UCSD-AML1 (cell line): ENCODE measurements around the gene TDRD1.
"Not testable (repeated sequence)": the region's sequence is repeated elsewhere in the genome, so short reads cannot be mapped to it uniquely, and the experiment has no call there.

Experiments used
- DNase-seq: peaks from one replicate; lab custom pipeline; 2025; ENCODE audit not compliant: unreplicated experiment; lab: John Stamatoyannopoulos, UW

Gene TDRD1, protein sequence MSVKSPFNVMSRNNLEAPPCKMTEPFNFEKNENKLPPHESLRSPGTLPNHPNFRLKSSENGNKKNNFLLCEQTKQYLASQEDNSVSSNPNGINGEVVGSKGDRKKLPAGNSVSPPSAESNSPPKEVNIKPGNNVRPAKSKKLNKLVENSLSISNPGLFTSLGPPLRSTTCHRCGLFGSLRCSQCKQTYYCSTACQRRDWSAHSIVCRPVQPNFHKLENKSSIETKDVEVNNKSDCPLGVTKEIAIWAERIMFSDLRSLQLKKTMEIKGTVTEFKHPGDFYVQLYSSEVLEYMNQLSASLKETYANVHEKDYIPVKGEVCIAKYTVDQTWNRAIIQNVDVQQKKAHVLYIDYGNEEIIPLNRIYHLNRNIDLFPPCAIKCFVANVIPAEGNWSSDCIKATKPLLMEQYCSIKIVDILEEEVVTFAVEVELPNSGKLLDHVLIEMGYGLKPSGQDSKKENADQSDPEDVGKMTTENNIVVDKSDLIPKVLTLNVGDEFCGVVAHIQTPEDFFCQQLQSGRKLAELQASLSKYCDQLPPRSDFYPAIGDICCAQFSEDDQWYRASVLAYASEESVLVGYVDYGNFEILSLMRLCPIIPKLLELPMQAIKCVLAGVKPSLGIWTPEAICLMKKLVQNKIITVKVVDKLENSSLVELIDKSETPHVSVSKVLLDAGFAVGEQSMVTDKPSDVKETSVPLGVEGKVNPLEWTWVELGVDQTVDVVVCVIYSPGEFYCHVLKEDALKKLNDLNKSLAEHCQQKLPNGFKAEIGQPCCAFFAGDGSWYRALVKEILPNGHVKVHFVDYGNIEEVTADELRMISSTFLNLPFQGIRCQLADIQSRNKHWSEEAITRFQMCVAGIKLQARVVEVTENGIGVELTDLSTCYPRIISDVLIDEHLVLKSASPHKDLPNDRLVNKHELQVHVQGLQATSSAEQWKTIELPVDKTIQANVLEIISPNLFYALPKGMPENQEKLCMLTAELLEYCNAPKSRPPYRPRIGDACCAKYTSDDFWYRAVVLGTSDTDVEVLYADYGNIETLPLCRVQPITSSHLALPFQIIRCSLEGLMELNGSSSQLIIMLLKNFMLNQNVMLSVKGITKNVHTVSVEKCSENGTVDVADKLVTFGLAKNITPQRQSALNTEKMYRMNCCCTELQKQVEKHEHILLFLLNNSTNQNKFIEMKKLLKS

DNA sequence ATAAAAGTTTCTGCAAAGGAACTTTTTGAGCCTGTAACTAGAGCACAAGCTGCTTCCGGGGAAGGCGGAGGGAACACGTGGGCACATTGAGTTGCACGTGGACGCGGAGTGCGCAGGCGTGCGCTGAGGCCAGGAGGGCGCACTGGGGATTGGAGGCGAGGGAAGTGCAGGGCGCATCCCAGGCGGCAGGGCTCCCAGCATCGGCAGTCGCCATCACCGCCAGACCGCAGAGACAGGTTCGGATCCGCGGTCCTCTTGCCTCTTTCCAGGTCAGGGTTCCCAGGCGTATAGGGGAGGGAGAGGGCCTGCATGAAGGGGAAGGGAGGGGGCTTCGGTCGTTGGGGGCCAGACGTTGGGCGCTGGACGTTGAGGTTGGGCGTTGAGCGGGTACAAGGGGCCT lies at the start of gene TDRD1:
Gene TDRD1 (plus strand): TSS at position 206 of the 400 bp plus-strand sequence. CDS start 8,479 bp downstream, outside the sequence.
- no peak for DNase-seq

DNA sequence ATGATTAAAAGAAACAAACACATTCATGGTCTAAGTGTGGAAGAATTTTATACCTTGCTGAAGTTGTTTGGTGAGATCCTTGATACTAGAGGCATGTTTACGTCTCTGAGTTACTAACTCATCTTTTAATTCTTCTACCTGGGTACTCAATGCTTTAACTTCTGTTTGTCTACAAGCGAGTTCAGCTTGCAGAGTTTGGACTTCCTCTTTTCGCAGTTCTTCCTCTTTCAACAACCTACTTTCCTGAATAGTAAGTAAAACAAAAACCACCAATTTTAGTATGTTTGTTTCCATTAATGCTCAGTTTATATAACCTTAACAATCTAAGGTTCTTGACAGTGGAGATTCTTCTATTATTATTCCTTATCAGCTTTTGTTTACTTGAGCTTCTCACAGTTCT lies 48.1 kb upstream of the TDRD1 start:
- DNase-seq = no peak

DNA sequence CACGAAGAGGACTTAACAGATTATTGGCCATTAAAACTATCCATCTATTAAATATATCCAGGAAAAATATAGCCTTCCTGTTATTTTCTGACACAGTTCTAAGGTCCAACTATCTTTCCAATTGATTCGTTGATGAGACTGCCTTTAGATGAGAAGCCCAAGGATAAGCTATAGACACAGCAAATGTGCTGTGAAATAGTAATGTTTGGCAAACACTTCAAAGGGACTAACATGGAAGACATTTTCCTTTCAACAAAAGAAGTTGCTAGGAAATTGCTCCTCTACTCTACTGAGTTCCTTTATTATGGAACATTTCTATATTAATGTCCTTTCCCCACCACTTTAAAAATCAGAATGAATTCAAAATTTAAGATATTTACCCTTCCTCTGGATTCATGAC lies 43.7 kb upstream of the TDRD1 start:
- DNase-seq = no peak

DNA sequence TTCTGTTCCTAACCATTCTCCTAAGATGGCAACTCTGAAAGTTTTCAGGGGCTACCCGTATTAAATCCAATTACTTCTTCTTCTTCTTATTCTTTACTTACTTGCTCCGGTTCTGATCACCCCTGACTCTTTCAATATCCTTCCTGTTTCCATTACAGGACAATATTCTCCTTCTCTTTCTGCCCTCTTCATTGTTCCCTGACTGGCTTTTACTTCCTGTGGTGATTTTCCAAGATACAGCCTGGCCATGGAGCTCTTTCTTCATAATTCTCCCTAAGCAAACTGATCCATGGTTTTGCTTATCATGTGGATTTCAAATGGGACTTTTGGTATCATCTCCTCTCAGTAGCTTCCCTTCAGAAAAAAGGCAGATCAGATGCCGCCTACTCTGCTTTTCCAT lies 40.6 kb upstream of the TDRD1 start:
- DNase-seq = no peak

DNA sequence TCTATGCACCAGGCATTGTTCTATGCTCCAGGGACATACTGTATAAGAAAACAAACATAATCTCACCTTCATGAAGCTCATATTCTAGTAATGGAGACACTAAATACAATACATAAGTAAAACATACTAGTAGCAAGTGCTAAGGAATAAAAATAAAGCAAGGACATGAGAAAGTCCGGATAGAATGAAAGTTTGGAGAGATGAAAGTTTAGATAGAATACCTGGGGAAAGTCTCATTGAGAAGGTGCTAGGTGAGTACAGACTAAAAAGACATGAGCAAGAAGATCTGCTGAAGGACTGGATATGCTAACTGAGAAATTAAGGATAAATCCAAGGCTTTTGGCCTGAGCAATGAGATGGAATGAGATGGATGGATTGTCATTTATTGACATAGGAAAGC lies 39.1 kb upstream of the TDRD1 start:
- no peak for DNase-seq

DNA sequence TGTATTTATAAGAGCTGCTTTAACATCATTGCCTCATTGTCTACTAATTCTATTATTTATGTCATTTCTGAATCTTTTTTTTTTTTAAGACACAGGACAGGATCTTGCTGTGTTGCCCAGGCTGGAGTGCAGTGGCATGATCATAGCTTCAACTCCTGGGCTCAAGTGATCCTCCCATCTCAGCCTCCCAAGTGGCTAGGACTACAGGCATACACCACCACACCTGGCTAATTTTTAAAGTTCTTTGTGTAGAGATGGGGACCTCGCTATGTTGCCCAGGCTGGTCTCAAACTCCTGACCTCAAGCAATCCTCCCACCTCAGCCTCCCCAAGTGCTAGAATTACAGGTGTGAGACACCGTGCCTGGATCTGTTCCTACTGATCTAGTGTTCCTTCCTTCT lies 38.3 kb upstream of the TDRD1 start:
- not testable (repeated sequence) for DNase-seq

DNA sequence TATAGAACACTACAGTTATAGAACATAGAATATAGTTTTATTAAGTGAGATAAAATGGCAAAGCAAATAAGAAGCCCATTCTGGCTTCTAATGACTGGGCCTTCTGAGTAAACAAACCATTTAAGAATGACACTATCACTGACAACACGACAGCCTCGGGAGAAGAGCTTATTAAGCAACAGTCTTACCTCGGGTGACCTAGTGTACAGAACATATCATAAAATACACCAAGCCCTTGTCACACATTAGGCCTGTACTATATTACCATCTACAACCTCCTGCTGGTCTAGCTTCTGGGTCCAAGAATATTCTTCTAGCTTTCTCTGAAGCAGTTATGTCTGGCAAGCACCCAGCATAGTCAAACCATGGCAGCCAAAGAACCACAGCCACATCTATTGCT lies 37.1 kb upstream of the TDRD1 start:
- no peak for DNase-seq

DNA sequence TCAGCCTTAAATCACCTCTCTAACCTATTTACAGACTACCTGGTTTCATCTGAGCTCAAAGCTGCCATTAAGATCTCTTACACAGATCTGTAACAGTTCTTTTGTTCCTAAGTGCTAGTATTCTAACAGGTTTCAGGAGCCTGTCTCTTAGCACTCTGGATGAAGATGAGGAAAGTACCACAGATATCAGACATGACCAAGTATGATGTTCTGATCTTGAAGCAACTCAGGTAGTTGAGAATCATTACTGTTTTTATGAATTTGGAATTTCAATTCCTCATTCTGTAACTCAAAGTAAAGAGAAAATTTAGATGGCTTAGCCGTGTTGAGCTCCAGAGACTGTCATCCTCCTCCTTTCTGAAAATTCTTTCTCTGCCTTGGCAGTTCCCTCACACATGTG lies 36.0 kb upstream of the TDRD1 start:
- DNase-seq = no peak

DNA sequence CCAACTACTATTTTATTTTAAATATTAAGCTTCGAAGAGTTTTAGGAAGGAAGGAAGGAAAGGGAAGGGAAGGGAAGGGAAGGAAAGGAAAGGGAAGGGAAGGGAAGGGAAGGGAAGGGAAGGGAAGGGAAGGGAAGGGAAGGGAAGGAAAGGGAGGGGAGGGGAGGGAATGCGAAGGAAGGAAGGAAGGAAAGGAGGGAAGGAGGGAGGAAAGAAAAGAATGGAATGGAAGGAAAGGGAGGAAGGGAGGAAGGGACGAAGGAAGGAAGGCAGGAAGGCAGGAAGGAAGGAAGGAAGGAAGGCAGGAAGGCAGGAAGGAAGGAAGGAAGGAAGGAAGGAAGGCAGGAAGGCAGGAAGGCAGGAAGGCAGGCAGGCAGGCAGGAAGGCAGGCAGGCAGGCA lies 29.7 kb upstream of the TDRD1 start:
- not testable (repeated sequence) for DNase-seq

DNA sequence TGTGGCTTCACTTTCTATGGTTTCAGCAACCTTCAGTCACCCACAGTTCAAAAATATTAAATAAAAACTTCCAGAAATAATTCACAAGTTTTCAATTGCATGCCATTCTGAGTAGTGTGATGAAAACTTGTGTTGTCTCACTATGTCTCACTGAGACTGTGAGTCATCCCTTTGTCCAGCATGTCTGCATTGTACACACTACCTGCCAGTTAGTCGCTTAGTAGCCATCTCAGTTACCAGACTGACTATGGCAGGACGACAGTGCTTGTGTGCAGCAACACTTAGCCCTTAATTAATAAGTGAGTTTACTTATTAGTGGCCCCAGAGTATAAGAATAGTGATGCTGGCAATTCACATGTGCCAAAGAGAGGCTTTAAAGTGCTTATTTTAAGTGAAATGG lies 27.7 kb upstream of the TDRD1 start:
- no peak for DNase-seq

DNA sequence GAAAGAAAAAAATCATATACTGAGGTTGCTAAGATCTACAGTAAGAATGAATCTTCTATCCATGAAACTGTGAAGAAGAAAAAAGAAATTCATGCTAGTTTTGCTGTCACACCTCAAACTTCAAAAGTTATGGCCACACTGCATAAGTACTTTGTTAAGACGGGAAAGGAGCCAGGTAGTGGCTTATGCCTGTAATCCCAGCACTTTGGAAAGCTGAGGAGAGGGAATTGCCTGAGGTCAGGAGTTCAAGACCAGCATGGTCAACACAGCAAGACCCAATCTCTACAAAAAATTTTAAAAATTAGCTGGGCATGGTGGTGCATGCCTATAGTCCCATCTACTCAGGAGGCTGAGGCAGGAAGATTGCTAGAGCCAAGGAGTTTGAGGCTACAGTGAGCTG lies 27.3 kb upstream of the TDRD1 start:
- no peak for DNase-seq

DNA sequence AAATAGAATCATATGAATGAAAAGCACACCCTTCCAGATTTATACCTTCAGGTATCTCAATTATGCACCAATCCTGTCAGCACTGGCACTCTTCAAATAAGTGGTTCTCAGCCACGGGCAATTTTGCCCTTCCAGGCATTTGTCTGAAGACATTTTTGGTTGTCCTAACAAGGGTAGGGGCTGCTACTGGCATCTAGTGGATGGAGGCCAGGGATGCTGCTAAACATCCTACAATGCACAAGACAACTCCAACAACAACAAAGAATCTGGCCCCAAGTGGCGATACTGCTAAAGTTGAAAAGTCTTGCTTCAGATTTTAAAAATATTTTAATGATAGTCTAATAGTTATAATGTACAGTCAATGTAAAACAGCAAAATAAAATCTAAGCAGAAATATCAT lies 21.2 kb upstream of the TDRD1 start:
- no peak for DNase-seq

DNA sequence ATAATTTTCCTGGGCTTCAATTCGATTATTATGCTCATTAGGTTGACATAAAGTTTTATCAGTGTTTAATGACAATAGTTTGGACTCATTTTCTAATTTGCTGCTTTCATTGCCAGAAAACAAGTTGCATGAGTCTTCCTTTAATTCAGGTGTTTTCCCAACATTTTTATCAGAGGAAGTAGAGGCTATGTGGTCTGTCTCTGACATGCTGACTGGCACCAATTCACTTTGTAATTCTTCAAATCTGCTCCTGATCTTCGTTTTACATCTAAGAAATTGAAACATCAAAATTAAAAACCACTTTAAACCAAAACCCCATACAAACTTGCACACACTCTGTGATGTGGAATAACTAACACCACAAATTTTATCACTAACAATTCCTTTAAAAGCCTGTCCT lies 16.1 kb upstream of the TDRD1 start:
- DNase-seq = no peak

DNA sequence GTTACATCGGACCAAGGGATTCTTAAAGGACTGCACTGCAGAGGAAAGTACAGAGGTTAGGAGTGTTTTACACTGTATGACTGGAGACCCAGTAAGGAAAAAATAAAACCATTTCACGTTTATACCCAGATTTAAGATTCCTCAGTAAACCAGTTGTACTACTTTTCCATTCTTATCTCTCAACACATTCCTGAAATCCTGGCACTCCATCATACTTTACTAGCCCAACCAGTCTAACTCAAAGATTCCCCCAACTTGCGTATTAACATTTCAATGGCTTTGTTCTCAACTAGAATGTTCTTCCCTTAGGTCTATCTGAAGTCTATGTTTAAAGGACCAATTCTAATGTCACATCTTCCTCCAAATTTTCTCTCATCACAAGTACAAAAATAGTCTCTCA lies 13.1 kb upstream of the TDRD1 start:
- DNase-seq = no peak

DNA sequence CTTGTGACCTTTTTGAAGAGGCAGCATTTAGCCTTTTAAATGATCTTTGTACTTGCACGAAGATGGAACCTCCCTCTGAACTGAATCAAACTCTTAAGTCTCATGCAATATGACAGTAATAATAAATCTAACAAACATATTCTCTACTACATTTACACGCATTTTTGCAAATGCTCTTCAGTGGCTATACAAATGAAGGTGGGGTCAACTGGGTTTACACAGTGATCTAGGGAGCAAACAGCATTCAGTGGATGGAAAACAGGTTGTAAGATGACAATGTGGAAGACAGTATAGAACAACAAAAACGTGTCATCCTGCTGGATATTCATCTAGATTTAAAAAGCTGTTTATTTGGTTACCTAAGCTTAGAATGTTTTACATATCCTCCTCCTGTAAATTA lies 12.7 kb upstream of the TDRD1 start:
- DNase-seq = no peak

DNA sequence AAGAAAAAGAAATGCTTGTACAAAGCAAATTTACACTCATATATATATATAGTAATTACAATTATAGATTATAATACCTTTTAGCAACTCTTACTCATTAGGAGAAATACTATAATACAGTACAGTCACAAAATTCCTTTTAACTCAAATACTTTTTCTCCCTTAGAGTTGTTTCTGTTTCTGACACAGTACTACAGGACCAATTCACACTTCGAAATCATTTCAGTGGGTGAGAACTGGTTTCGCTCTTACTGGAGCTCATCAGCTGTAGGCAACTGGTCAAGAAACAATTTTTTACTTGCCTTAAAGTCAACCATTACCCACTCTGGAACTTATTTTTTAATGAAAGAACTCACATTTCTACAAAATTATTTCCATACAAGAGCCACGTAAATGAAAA lies 11.2 kb upstream of the TDRD1 start:
- no peak for DNase-seq

DNA sequence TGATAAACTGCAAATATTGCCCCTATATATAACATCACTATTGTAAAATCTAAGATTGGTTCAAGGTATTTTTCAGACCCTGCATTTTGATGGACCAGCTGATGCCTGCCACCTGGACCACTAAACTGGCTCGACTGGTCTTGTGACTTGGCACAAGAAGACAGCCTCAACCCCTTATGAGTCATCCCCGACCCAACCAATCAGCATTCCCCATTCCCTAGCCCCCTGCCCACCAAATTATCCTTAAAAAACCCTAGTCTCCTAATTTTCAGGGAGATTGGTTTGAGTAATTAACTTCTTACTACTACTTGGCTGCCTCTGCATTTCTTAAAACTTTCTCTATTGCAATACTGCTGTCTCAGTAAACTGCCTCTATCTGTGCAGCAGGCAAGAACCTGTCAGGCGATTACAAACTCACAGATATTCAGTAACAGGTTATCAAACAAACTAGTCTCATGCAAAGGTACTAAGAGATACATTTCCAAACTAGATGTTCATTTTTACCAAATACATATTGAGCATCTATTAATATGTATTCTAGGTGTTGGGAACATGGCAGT lies 10.6 kb upstream of the TDRD1 start:
- no peak for DNase-seq

DNA sequence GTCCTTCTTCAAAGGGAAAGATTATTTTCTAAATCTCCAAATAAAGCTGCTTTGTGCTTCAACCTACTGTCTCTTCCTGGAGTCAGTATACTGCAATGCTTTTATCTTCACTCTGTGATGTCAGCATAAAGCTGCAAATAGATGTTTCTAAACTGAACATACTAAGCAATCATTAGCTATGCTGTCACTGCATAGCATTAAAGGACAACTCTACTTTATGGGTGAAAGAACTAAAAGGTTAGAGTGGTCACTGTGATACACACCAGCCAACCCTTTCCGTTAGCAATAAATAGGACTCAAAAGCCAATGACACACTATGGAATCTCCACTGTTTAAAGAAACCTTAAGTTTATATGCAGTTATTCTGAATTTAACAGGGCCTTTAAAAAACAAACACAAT lies 6.9 kb upstream of the TDRD1 start:
- no peak for DNase-seq

DNA sequence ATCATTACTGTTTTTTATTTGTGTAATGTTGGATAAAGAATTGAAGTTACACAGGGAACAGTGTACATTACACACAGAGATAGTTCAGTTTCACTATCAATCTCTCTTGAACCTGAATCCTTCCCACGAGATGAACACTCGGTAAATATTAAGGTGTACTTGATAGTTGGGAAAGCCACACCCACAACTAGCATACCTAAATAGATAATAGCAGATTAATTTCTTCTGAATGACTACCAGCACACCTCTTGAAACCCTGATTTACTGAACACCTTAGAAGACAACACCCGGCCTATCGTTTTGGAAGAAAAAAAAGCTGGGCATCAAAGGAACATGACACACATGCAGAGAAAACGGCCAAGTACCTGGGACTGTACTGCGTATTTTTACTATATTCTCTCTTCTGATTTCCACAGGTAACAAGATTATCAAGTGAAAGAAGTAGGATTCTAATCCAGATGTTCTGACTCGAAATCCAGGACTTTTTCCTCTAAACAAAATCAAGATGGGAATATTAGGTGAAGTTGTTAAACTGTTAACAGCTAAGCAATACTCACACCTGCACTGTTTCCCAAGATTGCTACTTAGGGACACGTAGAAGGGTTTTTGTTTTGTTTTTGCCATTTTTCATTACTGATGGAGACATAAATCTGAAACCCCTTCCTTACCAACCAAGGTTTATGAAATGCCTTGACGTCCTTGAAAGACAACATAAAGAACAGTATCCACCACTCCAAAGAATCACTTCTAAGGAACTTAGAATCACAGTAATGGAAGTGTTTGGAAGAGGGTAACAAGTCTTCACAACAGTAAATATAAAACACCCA lies 6.2 kb upstream of the TDRD1 start:
- DNase-seq = no peak

DNA sequence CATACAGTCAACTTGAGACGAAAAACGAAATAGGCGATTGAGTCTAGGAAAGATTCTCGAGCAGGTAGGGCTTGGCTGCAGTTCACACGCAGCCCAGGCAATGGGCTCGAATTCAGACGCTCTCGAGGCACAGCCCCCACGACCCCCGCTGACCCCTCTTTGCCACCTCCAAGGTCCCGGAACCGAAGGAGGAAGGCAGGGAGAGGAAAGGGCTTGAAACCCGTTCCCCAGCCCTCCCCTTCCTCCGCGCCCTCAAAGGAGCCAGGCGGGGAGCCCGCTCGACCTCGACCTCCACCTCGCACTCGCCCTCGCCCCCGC lies 5.6 kb upstream of the TDRD1 start:
- no peak for DNase-seq
